Activated CD4-positive, CD25-positive, alpha-beta regulatory T cell (primary cell): ENCODE results near the gene NFE2L1.

Source experiments
- DNase-seq, 4 experiments: peaks; one replicate each; lab custom pipeline; 2025; lab: John Stamatoyannopoulos, UW

The NFE2L1 gene

DNA sequence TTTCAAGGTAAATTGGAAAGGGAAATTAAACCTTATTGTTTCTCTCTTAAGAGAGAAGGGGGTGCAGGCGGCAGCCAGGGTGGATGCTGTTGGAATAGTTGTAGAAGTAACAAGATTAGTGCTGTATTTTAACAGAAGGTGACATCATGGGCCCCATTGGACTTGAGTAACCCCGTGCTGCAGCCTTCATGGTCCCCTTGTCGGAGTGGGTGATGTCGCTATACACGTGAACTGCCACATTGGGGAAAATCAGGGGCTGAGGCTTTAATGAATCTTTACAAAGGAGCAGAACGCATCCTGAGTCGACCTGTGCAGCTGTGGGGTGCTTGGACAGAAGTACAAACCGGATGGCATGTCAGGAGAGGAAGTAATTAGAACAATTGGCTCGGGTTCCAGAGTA lies 62.6 kb downstream of the NFE2L1 start:
- no peak for DNase-seq
